ENCODE data around the gene OLFML2A.
"Not testable (repeated sequence)": the region's sequence is repeated elsewhere in the genome, so short reads cannot be mapped to it uniquely, and the experiment has no call there.

OLFML2A gene

GRCh38 chr9:124768750-124769548 is 8.0 kb upstream of the OLFML2A start:
- Histone ChIP-seq H3K4me1 (ENCODE audit: control insufficient read depth, insufficient read depth, low read length) (peaks cover 7% of the 10 kb centered on the region), H3K36me3 (ENCODE audit: control insufficient read depth in 2 of 2, insufficient read depth in 2 of 2, low read length in 2 of 2) (no peaks in the 10 kb centered on the region), H3K9ac (ENCODE audit: low read length in 2 of 2) (no peak overlapping the region), H3K4me3 (ENCODE audit: low read length in 2 of 2) (no peak overlapping the region), H3K27me3 (ENCODE audit: control insufficient read depth in 1 of 2, insufficient read depth in 2 of 2, low read length in 2 of 2) (peaks cover 15 to 41% of the 10 kb centered on the region in 2 donors), H3K27ac (ENCODE audit: low read length) (no peak overlapping the region), H3K9me3 (ENCODE audit: control insufficient read depth in 2 of 2, low read length in 2 of 2) (no peaks in the 10 kb centered on the region)

- no peaks in the 10 kb centered on the region for H3K9me3 ChIP-seq (ENCODE audit: control insufficient read depth in 2 of 2, low read length in 2 of 2)
- H3K4me1 ChIP-seq (ENCODE audit: control insufficient read depth, insufficient read depth, low read length), result peaks cover 7% of the 10 kb centered on the region
- H3K27ac ChIP-seq (ENCODE audit: low read length), result no peak overlapping the region
- H3K36me3 ChIP-seq (ENCODE audit: control insufficient read depth in 2 of 2, insufficient read depth in 2 of 2, low read length in 2 of 2), result no peaks in the 10 kb centered on the region
- peak overlapping the region in 1 of 2 donors; percentile 24 for H3K9ac ChIP-seq (ENCODE audit: low read length in 2 of 2)
- H3K27me3 ChIP-seq (ENCODE audit: control insufficient read depth in 1 of 2, insufficient read depth in 2 of 2, low read length in 2 of 2), result peaks cover 15 to 41% of the 10 kb centered on the region in 2 donors
- H3K4me3 ChIP-seq (ENCODE audit: low read length in 2 of 2), result peak overlapping the region; percentile 62 to 79
Measured at GRCh38 chr9:124769549-124770358, 7.2 kb upstream of the OLFML2A start.

- H3K9me3 ChIP-seq (ENCODE audit: control insufficient read depth in 2 of 2, low read length in 2 of 2), result no peaks in the 10 kb centered on the region
- no peaks in the 10 kb centered on the region for H3K36me3 ChIP-seq (ENCODE audit: control insufficient read depth in 2 of 2, insufficient read depth in 2 of 2, low read length in 2 of 2)
- peak overlapping the region; percentile 62 to 79 for H3K4me3 ChIP-seq (ENCODE audit: low read length in 2 of 2)
- peaks cover 15 to 41% of the 10 kb centered on the region in 2 donors for H3K27me3 ChIP-seq (ENCODE audit: control insufficient read depth in 1 of 2, insufficient read depth in 2 of 2, low read length in 2 of 2)
- H3K27ac ChIP-seq (ENCODE audit: low read length), result no peak overlapping the region
- peaks cover 7% of the 10 kb centered on the region for H3K4me1 ChIP-seq (ENCODE audit: control insufficient read depth, insufficient read depth, low read length)
- peak overlapping the region in 1 of 2 donors; percentile 66 for H3K9ac ChIP-seq (ENCODE audit: low read length in 2 of 2)
Measured at GRCh38 chr9:124770359-124771020, 6.4 kb upstream of the OLFML2A start.

- Histone ChIP-seq H3K36me3 (ENCODE audit: control insufficient read depth in 2 of 2, insufficient read depth in 2 of 2, low read length in 2 of 2) (no peaks in the 10 kb centered on the region), H3K4me1 (ENCODE audit: control insufficient read depth, insufficient read depth, low read length) (peaks cover 11% of the 10 kb centered on the region), H3K27ac (ENCODE audit: low read length) (peak within 1 kb of the TSS; percentile 19), H3K9me3 (ENCODE audit: control insufficient read depth in 2 of 2, low read length in 2 of 2) (no peaks in the 10 kb centered on the region), H3K4me3 (ENCODE audit: low read length in 2 of 2) (peak within 1 kb of the TSS; percentile 62 to 79), H3K9ac (ENCODE audit: low read length in 2 of 2) (peak within 1 kb of the TSS; percentile 66 to 68), H3K27me3 (ENCODE audit: control insufficient read depth in 1 of 2, insufficient read depth in 2 of 2, low read length in 2 of 2) (peaks cover 15 to 36% of the 10 kb centered on the region in 2 donors)
Measured at GRCh38 chr9:124771021-124771866, 5.7 kb upstream of the OLFML2A start, which contains the start of gene NR6A1. NR6A1 (minus strand) TSS chr9:124771311.

GRCh38 chr9:124771867-124772679 is 4.9 kb upstream of the OLFML2A start:
- peaks cover 17% of the 10 kb centered on the region for H3K4me1 ChIP-seq (ENCODE audit: control insufficient read depth, insufficient read depth, low read length)
- H3K9ac ChIP-seq (ENCODE audit: low read length in 2 of 2), result peak overlapping the region; percentile 66 to 68
- peak overlapping the region; percentile 19 for H3K27ac ChIP-seq (ENCODE audit: low read length)
- no peaks in the 10 kb centered on the region for H3K36me3 ChIP-seq (ENCODE audit: control insufficient read depth in 2 of 2, insufficient read depth in 2 of 2, low read length in 2 of 2)
- H3K9me3 ChIP-seq (ENCODE audit: control insufficient read depth in 2 of 2, low read length in 2 of 2), result no peaks in the 10 kb centered on the region
- H3K4me3 ChIP-seq (ENCODE audit: low read length in 2 of 2), result peak overlapping the region; percentile 62 to 79
- H3K27me3 ChIP-seq (ENCODE audit: control insufficient read depth in 1 of 2, insufficient read depth in 2 of 2, low read length in 2 of 2), result peaks cover 14 to 30% of the 10 kb centered on the region in 2 donors

GRCh38 chr9:124772877-124773276 is 4.1 kb upstream of the OLFML2A start:
- peaks cover 22% of the 10 kb centered on the region for H3K4me1 ChIP-seq (ENCODE audit: control insufficient read depth, insufficient read depth, low read length)
- not testable (repeated sequence) for H3K9me3 ChIP-seq (ENCODE audit: control insufficient read depth in 2 of 2, low read length in 2 of 2); H3K36me3 ChIP-seq (ENCODE audit: control insufficient read depth in 2 of 2, insufficient read depth in 2 of 2, low read length in 2 of 2); H3K9ac ChIP-seq (ENCODE audit: low read length in 2 of 2); H3K27ac ChIP-seq (ENCODE audit: low read length); H3K4me3 ChIP-seq (ENCODE audit: low read length in 2 of 2)
- peaks cover 9 to 27% of the 10 kb centered on the region in 2 donors for H3K27me3 ChIP-seq (ENCODE audit: control insufficient read depth in 1 of 2, insufficient read depth in 2 of 2, low read length in 2 of 2)

GRCh38 chr9:124773473-124774128 is 3.3 kb upstream of the OLFML2A start:
- no peaks in the 10 kb centered on the region for H3K36me3 ChIP-seq (ENCODE audit: control insufficient read depth in 2 of 2, insufficient read depth in 2 of 2, low read length in 2 of 2)
- H3K4me1 ChIP-seq (ENCODE audit: control insufficient read depth, insufficient read depth, low read length), result peaks cover 24% of the 10 kb centered on the region
- H3K9me3 ChIP-seq (ENCODE audit: control insufficient read depth in 2 of 2, low read length in 2 of 2), result no peaks in the 10 kb centered on the region
- H3K4me3 ChIP-seq (ENCODE audit: low read length in 2 of 2), result no peak overlapping the region
- H3K27me3 ChIP-seq (ENCODE audit: control insufficient read depth in 1 of 2, insufficient read depth in 2 of 2, low read length in 2 of 2), result peaks cover 9 to 20% of the 10 kb centered on the region in 2 donors
- H3K27ac ChIP-seq (ENCODE audit: low read length), result no peak overlapping the region
- H3K9ac ChIP-seq (ENCODE audit: low read length in 2 of 2), result no peak overlapping the region

- no peak overlapping the region for H3K4me3 ChIP-seq (ENCODE audit: low read length in 2 of 2)
- H3K36me3 ChIP-seq (ENCODE audit: control insufficient read depth in 2 of 2, insufficient read depth in 2 of 2, low read length in 2 of 2), result no peaks in the 10 kb centered on the region
- peaks cover 6 to 14% of the 10 kb centered on the region in 2 donors for H3K27me3 ChIP-seq (ENCODE audit: control insufficient read depth in 1 of 2, insufficient read depth in 2 of 2, low read length in 2 of 2)
- no peak overlapping the region for H3K9ac ChIP-seq (ENCODE audit: low read length in 2 of 2)
- peaks cover 31% of the 10 kb centered on the region for H3K4me1 ChIP-seq (ENCODE audit: control insufficient read depth, insufficient read depth, low read length)
- no peaks in the 10 kb centered on the region for H3K9me3 ChIP-seq (ENCODE audit: control insufficient read depth in 2 of 2, low read length in 2 of 2)
- no peak overlapping the region for H3K27ac ChIP-seq (ENCODE audit: low read length)
Measured at GRCh38 chr9:124774129-124774978, 2.6 kb upstream of the OLFML2A start.

Data from stomach smooth muscle (tissue), 2 donors.